Mesenchymal stem cell (in vitro differentiated cells and primary cell): ENCODE measurements around the gene PTH2R.

Source experiments
- DNase-seq: peaks from one replicate; pipeline ENCODE4 v3.0.0-alpha.2; 2013
- H2AFZ ChIP-seq: one replicate; pipeline ENCODE4 v1.6.1; 2013; ENCODE audit warnings: low read depth, mild to moderate bottlenecking, control low read depth, inconsistent platforms, low read length, moderate library complexity
- H2AK5ac ChIP-seq: 2 replicates; pipeline ENCODE4 v1.6.1; 2013; ENCODE audit warnings: low read length, moderate library complexity, mild to moderate bottlenecking, inconsistent platforms; ENCODE audit not compliant: severe bottlenecking
- H2BK120ac ChIP-seq: one replicate; pipeline ENCODE4 v1.6.1; 2013; ENCODE audit warnings: low read depth, mild to moderate bottlenecking, inconsistent platforms, low read length, moderate library complexity
- H2BK12ac ChIP-seq, 2 experiments: one replicate each; pipeline ENCODE4 v1.6.1; 2013; ENCODE audit warnings: inconsistent platforms in 2 of 2, low read length in 2 of 2, mild to moderate bottlenecking in 2 of 2, moderate library complexity in 2 of 2, control low read depth in 1 of 2
- H2BK15ac ChIP-seq: one replicate; pipeline ENCODE4 v1.6.1; 2013; ENCODE audit warnings: mild to moderate bottlenecking, low read depth, inconsistent platforms; ENCODE audit not compliant: poor library complexity, severe bottlenecking
- H2BK5ac ChIP-seq: 2 replicates; pipeline ENCODE4 v1.6.1; 2013; ENCODE audit warnings: low read depth, mild to moderate bottlenecking, low read length, control low read depth, inconsistent platforms; ENCODE audit not compliant: poor library complexity, severe bottlenecking
- H3K14ac ChIP-seq, 2 experiments: one replicate each; pipeline ENCODE4 v1.6.1; 2013; ENCODE audit warnings: inconsistent platforms in 2 of 2, low read length in 2 of 2, control low read depth in 1 of 2, mild to moderate bottlenecking in 1 of 2, moderate library complexity in 1 of 2
- H3K18ac ChIP-seq, 2 experiments: one replicate each; pipeline ENCODE4 v1.6.1; 2013; ENCODE audit warnings: inconsistent platforms in 2 of 2, low read length in 2 of 2, control low read depth in 1 of 2, low read depth in 1 of 2, mild to moderate bottlenecking in 1 of 2
- H3K23ac ChIP-seq, 2 experiments: one replicate each; pipeline ENCODE4 v1.6.1; 2013; ENCODE audit warnings: inconsistent platforms in 2 of 2, low read length in 2 of 2, mild to moderate bottlenecking in 2 of 2, moderate library complexity in 2 of 2, control low read depth in 1 of 2
- H3K27ac ChIP-seq: 2 replicates; pipeline ENCODE4 v1.5.1; 2013; ENCODE audit warnings: mild to moderate bottlenecking, moderate library complexity, low read length, control low read depth, inconsistent platforms; ENCODE audit not compliant: poor library complexity, severe bottlenecking
- H3K27me3 ChIP-seq, 2 experiments: 2 replicates each; pipeline versions ENCODE4 v1.6.1 to v1.7.0; 2013; ENCODE audit warnings: low read length in 2 of 2, mild to moderate bottlenecking in 2 of 2, moderate library complexity in 2 of 2, control low read depth in 1 of 2, inconsistent platforms in 1 of 2; ENCODE audit not compliant: control insufficient read depth in 1 of 2, insufficient read depth in 1 of 2
- H3K36me3 ChIP-seq, 2 experiments: 2 replicates each; pipeline versions ENCODE4 v1.6.1 to v1.7.0; 2013; ENCODE audit warnings: low read length in 2 of 2, control low read depth in 1 of 2, inconsistent platforms in 1 of 2, low read depth in 1 of 2, mild to moderate bottlenecking in 1 of 2; ENCODE audit not compliant: insufficient read depth in 2 of 2, control insufficient read depth in 1 of 2
- H3K4ac ChIP-seq, 2 experiments: one replicate each; pipeline ENCODE4 v1.6.1; 2013; ENCODE audit warnings: inconsistent platforms in 2 of 2, low read length in 2 of 2, mild to moderate bottlenecking in 2 of 2, moderate library complexity in 2 of 2, control low read depth in 1 of 2, low read depth in 1 of 2
- H3K4me1 ChIP-seq: 2 replicates; pipeline ENCODE4 v1.6.1; 2013; ENCODE audit warnings: low read depth, low read length, control low read depth; ENCODE audit not compliant: control insufficient read depth, insufficient read depth
- H3K4me2 ChIP-seq: 2 replicates; pipeline ENCODE4 v1.6.1; 2013; ENCODE audit warnings: low read length, mild to moderate bottlenecking, inconsistent platforms; ENCODE audit not compliant: poor library complexity, severe bottlenecking
- H3K4me3 ChIP-seq, 2 experiments: 2 replicates each; pipeline versions ENCODE4 v1.5.1 to v1.7.0; 2013; ENCODE audit warnings: low read length in 2 of 2, mild to moderate bottlenecking in 2 of 2, control low read depth in 1 of 2, low read depth in 1 of 2; ENCODE audit not compliant: insufficient read depth in 1 of 2
- H3K79me1 ChIP-seq: replicated peaks from 2 replicates; pipeline ENCODE4 v1.6.1; 2013; ENCODE audit warnings: mild to moderate bottlenecking, control low read depth, low read length, inconsistent platforms; ENCODE audit not compliant: poor library complexity, severe bottlenecking
- H3K9ac ChIP-seq: 2 replicates; pipeline ENCODE4 v1.7.0; 2013; ENCODE audit warnings: mild to moderate bottlenecking, low read length, moderate library complexity
- H3K9me3 ChIP-seq: 2 replicates; pipeline ENCODE4 v1.7.0; 2013; ENCODE audit warnings: mild to moderate bottlenecking, low read length; ENCODE audit not compliant: control insufficient read depth
- H4K8ac ChIP-seq: one replicate; pipeline ENCODE4 v1.6.1; 2013; ENCODE audit warnings: inconsistent platforms, mild to moderate bottlenecking, low read length, moderate library complexity
- H4K91ac ChIP-seq: one replicate; pipeline ENCODE4 v1.6.1; 2013; ENCODE audit warnings: mild to moderate bottlenecking, low read length, inconsistent platforms
- WGBS: methylation state at CpG from one replicate; pipeline ENCODE4 v1.1.7; 2013; ENCODE audit warnings: mixed read lengths; 5-methylcytosine and 5-hydroxymethylcytosine counted together

The PTH2R gene

DNA sequence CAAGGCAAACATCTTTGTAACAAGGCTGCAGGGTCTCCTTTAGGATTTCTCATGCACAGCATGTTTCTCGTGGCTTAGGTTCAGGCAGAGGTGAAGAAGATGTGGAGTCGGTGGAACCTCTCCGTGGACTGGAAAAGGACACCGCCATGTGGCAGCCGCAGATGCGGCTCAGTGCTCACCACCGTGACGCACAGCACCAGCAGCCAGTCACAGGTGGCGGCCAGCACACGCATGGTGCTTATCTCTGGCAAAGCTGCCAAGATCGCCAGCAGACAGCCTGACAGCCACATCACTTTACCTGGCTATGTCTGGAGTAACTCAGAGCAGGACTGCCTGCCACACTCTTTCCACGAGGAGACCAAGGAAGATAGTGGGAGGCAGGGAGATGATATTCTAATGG, 86.6 kb downstream of the PTH2R start:
- no peak overlapping the region for H2BK5ac ChIP-seq
- no peak overlapping the region for H3K18ac ChIP-seq
- no peak overlapping the region for H3K4ac ChIP-seq
- H2AFZ ChIP-seq: no peak overlapping the region
- DNase-seq: no peak
- H3K4me3 ChIP-seq: no peak overlapping the region
- H3K9ac ChIP-seq: no peak overlapping the region
- no peak overlapping the region for H2AK5ac ChIP-seq
- no peak overlapping the region for H2BK12ac ChIP-seq
- no peaks in the 10 kb centered on the region for H3K79me1 ChIP-seq
- no peak overlapping the region for H3K27ac ChIP-seq
- H3K27me3 ChIP-seq: no peaks in the 10 kb centered on the region
- no peak overlapping the region for H3K14ac ChIP-seq
- no peak overlapping the region for H4K91ac ChIP-seq
- H4K8ac ChIP-seq: no peak overlapping the region
- H2BK15ac ChIP-seq: no peak overlapping the region
- no peaks in the 10 kb centered on the region for H3K9me3 ChIP-seq
- H3K36me3 ChIP-seq: no peaks in the 10 kb centered on the region
- no peak overlapping the region for H3K4me2 ChIP-seq
- 84% methylated on average over 12 of the region's 12 CpGs for WGBS
- no peak overlapping the region for H3K23ac ChIP-seq
- no peak overlapping the region for H2BK120ac ChIP-seq
- H3K4me1 ChIP-seq: no peaks in the 10 kb centered on the region

DNA sequence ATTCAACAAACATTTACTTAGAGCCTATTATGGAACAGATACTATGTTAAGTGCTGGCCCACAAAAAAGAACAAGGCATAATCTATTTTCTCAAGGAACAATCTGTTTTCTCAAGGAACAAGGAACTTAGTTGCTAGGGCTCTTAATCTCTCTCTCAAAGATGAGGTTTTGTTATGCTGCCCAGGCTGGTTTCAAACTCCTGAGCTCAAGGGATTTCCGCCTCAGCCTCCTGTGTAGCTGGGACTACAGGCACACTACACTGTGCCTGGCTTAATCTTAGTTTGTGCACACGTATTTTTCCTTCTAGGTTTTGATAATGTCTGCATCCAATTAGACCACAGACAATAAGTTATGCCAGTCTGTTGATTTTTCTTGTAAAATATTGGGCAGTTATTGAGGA, 89.5 kb downstream of the PTH2R start:
- no peak overlapping the region for H2BK5ac ChIP-seq
- no peak overlapping the region for H3K4me3 ChIP-seq
- no peak overlapping the region for H3K18ac ChIP-seq
- no peak overlapping the region for H3K4me2 ChIP-seq
- no peak overlapping the region for H2AFZ ChIP-seq
- H3K4ac ChIP-seq: no peak overlapping the region
- peaks cover under 1% of the 10 kb centered on the region for H3K4me1 ChIP-seq
- no peak overlapping the region for H2BK12ac ChIP-seq
- H3K27ac ChIP-seq: no peak overlapping the region
- no peaks in the 10 kb centered on the region for H3K27me3 ChIP-seq
- H2BK120ac ChIP-seq: no peak overlapping the region
- WGBS: 100% methylated on average over 1 of the region's 2 CpGs
- no peaks in the 10 kb centered on the region for H3K36me3 ChIP-seq
- H2AK5ac ChIP-seq: no peak overlapping the region
- no peak overlapping the region for H3K14ac ChIP-seq
- no peak for DNase-seq
- no peak overlapping the region for H3K23ac ChIP-seq
- no peaks in the 10 kb centered on the region for H3K9me3 ChIP-seq
- no peak overlapping the region for H4K8ac ChIP-seq
- H4K91ac ChIP-seq: no peak overlapping the region
- H3K9ac ChIP-seq: no peak overlapping the region
- no peak overlapping the region for H2BK15ac ChIP-seq
- H3K79me1 ChIP-seq: no peaks in the 10 kb centered on the region

DNA sequence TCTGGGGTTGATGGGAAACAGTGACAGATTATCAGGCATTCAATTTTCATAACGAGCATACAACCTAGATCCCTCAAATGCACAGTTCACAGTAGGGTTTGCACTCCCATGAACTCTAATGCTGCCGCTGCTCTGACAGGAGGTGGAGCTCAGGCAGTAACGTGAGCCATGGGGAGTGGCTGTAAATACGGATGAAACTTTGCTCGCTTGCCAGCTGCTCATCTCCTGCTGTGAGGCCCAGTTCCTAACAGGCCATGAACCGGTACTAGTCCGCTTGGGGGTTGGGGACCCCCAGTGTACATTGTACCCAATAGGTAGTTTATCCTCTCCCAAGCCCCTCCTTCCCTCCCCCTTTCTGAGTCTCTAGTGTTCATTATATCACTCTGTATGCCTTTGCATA, 94.6 kb downstream of the PTH2R start:
- Histone ChIP-seq H3K27ac (no peak overlapping the region), H3K36me3 (no peaks in the 10 kb centered on the region), H3K14ac (no peak overlapping the region), H2BK15ac (no peak overlapping the region), H3K9ac (no peak overlapping the region), H3K4me3 (no peak overlapping the region), H2AK5ac (no peak overlapping the region), H2BK120ac (no peak overlapping the region), H4K91ac (no peak overlapping the region), H3K4ac (no peak overlapping the region), H3K23ac (no peak overlapping the region), H2BK12ac (no peak overlapping the region), H2AFZ (no peak overlapping the region), H4K8ac (no peak overlapping the region), H2BK5ac (no peak overlapping the region), H3K79me1 (no peaks in the 10 kb centered on the region), H3K18ac (no peak overlapping the region), H3K4me1 (peaks cover 3% of the 10 kb centered on the region), H3K27me3 (no peaks in the 10 kb centered on the region), H3K4me2 (peak overlapping the region; percentile 39), H3K9me3 (no peaks in the 10 kb centered on the region)
- WGBS: 9% methylated on average over 7 of the region's 7 CpGs
- DNase-seq: no peak

DNA sequence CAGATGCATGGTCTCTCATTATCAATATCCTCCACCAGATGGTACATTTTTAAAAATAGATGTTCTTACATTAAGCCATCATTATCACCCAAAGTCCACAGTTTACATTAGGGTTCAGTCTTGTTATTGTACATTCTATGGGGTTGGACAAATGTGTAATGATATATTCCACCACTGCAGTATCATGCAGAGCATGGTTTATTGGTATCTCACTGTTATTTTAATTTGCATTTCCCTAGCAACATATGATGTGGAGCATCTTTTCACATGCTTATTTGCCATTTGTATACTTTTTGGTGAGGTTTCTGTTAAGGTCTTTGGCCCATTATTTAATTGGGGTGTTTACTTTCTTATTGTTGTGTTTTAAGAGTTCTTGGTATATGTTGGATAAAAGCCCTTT, 95.7 kb downstream of the PTH2R start:
- Histone ChIP-seq H2BK120ac (no peak overlapping the region), H2BK12ac (no peak overlapping the region), H4K8ac (no peak overlapping the region), H3K27me3 (no peaks in the 10 kb centered on the region), H3K36me3 (no peaks in the 10 kb centered on the region), H3K27ac (no peak overlapping the region), H4K91ac (no peak overlapping the region), H3K9ac (no peak overlapping the region), H2BK5ac (no peak overlapping the region), H3K4me2 (no peak overlapping the region), H3K79me1 (no peaks in the 10 kb centered on the region), H2AK5ac (no peak overlapping the region), H3K4ac (no peak overlapping the region), H3K9me3 (no peaks in the 10 kb centered on the region), H2BK15ac (no peak overlapping the region), H3K4me3 (no peak overlapping the region), H3K18ac (no peak overlapping the region), H3K4me1 (peaks cover 3% of the 10 kb centered on the region), H2AFZ (no peak overlapping the region), H3K23ac (no peak overlapping the region), H3K14ac (no peak overlapping the region)
- no peak for DNase-seq
